Astrocyte of the hippocampus (primary cell): ENCODE measurements around the gene DAB2IP.

Experiments
- DNase-seq: peaks from one replicate; pipeline ENCODE4 v3.0.0; 2011; ENCODE audit warnings: low read depth, low spot score

Gene DAB2IP

GRCh38 chr9:121833061-121833460 is 181.6 kb downstream of the DAB2IP start:
- DNase-seq: no peak
